PC-3 (cell line): ENCODE data around the gene CNTNAP2. TPM values are rescaled to one million over a fixed set of nuclear protein-coding genes. Genes with fewer than 3 reads are reported as not detected.

Experiments used
- ATAC-seq: fragments of 200-7000 bp; cut with Tn5 transposase; 2 replicates; pipeline ENCODE4 v1.9.1; 2020; ENCODE audit warnings: mild to moderate bottlenecking, moderate library complexity
- BruUV-seq: library from RNA; stranded (reverse); fragments of 400-500 nt; replicated peaks from 2 replicates; lab custom pipeline; 2021; lab: Mats Ljungman, UMichigan
- CTCF ChIA-PET: fragments of 300-600 bp; sonication (Branson Sonifier 250); formaldehyde crosslinking; loops from one replicate; lab custom pipeline; 2022; ENCODE audit warnings: antibody characterized with exemption; lab: Charles Lee
- POLR2A ChIA-PET: fragments of 300-600 bp; sonication (Branson Sonifier 250); formaldehyde crosslinking; loops from one replicate; lab custom pipeline; 2022; ENCODE audit warnings: antibody characterized with exemption; ENCODE audit not compliant: unreplicated experiment; lab: Charles Lee
- DNase-seq: peaks from one replicate; pipeline ENCODE4 v3.0.0-alpha.2; 2015
- H2AFZ ChIP-seq: fragments of 300-600 bp; sonication (generic); 2 replicates; pipeline ENCODE4 v1.6.0; 2016; ENCODE audit warnings: antibody characterized with exemption, low read length
- H3F3A ChIP-seq: fragments of 300-600 bp; sonication (generic); one replicate; pipeline ENCODE4 v1.6.0; 2017; ENCODE audit warnings: antibody characterized with exemption, low read length, control low read depth, mild to moderate bottlenecking; ENCODE audit not compliant: unreplicated experiment
- H3K27ac ChIP-seq: fragments of 300-600 bp; sonication (generic); 2 replicates; pipeline ENCODE4 v1.5.1; 2016; ENCODE audit warnings: mild to moderate bottlenecking, low read length
- H3K27me3 ChIP-seq: fragments of 300-600 bp; sonication (generic); 2 replicates; pipeline ENCODE4 v1.6.1; 2016; ENCODE audit warnings: low read length, mixed read lengths
- H3K36me3 ChIP-seq: fragments of 300-600 bp; sonication (generic); 2 replicates; pipeline ENCODE4 v1.6.1; 2016; ENCODE audit warnings: low read depth, mixed run types, low read length, mixed read lengths
- H3K4me1 ChIP-seq: fragments of 300-600 bp; sonication (generic); 2 replicates; pipeline ENCODE4 v1.5.1; 2016; ENCODE audit warnings: low read length; ENCODE audit not compliant: insufficient read depth
- H3K4me2 ChIP-seq: fragments of 300-600 bp; sonication (generic); 2 replicates; pipeline ENCODE4 v1.6.0; 2016; ENCODE audit warnings: low read length
- H3K4me3 ChIP-seq: fragments of 300-600 bp; sonication (generic); 2 replicates; pipeline ENCODE4 v1.5.1; 2016; ENCODE audit warnings: mild to moderate bottlenecking, low read length, mixed read lengths
- H3K79me2 ChIP-seq: fragments of 300-600 bp; sonication (generic); 2 replicates; pipeline ENCODE4 v1.6.1; 2017; ENCODE audit warnings: low read length, mixed read lengths
- H3K9ac ChIP-seq: fragments of 300-600 bp; sonication (generic); 2 replicates; pipeline ENCODE4 v1.6.0; 2016; ENCODE audit warnings: mild to moderate bottlenecking, low read length
- H3K9me2 ChIP-seq: fragments of 300-600 bp; sonication (generic); replicated peaks from 2 replicates; pipeline ENCODE4 v1.6.1; 2016; ENCODE audit warnings: mixed run types, low read length, mixed read lengths
- H3K9me3 ChIP-seq: fragments of 300-600 bp; sonication (generic); 2 replicates; pipeline ENCODE4 v1.6.1; 2016; ENCODE audit warnings: low read length, mixed read lengths
- H4K20me1 ChIP-seq: fragments of 300-600 bp; sonication (generic); 2 replicates; pipeline ENCODE4 v1.6.1; 2016; ENCODE audit warnings: low read length, mixed read lengths
- EZH2 ChIP-seq: fragments of 300-600 bp; sonication (generic); IDR thresholded peaks from one replicate; pipeline ENCODE4 v1.6.1; 2017; ENCODE audit warnings: antibody characterized with exemption, mild to moderate bottlenecking, low read length; ENCODE audit not compliant: unreplicated experiment
- EZH2phosphoT487 ChIP-seq: fragments of 300-600 bp; sonication (generic); IDR thresholded peaks from 2 replicates; pipeline ENCODE4 v1.6.1; 2018; ENCODE audit warnings: mild to moderate bottlenecking, antibody characterized with exemption, low read length, borderline replicate concordance
- intact Hi-C: fragments of 100-400 bp; cut with micrococcal nuclease; formaldehyde crosslinking; loops from 2 replicates; pipeline ENCODE4 v1.9.0; 2023
- total RNA-seq: library from RNA; depleted of rRNA; stranded (reverse); fragments of >200 nt; gene quantifications from 2 replicates; pipeline ENCODE4 v1.2.3, GENCODE V29; 2014
- TF ChIP-seq, protein P1 (sequence below): fragments of 300-600 bp; sonication (generic); conservative IDR thresholded peaks from 2 replicates; pipeline ENCODE4 v1.5.1; 2017; ENCODE audit warnings: antibody characterized with exemption, low read depth, mild to moderate bottlenecking, low read length

Gene CNTNAP2
- total RNA-seq, 1 experiment from 2014 or later, result 1.5 TPM

- intact Hi-C loops, result no loop called here
- TF ChIP-seq, protein P1, sequence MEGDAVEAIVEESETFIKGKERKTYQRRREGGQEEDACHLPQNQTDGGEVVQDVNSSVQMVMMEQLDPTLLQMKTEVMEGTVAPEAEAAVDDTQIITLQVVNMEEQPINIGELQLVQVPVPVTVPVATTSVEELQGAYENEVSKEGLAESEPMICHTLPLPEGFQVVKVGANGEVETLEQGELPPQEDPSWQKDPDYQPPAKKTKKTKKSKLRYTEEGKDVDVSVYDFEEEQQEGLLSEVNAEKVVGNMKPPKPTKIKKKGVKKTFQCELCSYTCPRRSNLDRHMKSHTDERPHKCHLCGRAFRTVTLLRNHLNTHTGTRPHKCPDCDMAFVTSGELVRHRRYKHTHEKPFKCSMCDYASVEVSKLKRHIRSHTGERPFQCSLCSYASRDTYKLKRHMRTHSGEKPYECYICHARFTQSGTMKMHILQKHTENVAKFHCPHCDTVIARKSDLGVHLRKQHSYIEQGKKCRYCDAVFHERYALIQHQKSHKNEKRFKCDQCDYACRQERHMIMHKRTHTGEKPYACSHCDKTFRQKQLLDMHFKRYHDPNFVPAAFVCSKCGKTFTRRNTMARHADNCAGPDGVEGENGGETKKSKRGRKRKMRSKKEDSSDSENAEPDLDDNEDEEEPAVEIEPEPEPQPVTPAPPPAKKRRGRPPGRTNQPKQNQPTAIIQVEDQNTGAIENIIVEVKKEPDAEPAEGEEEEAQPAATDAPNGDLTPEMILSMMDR, result no peak
- TF ChIP-seq EZH2 (no peak), EZH2phosphoT487 (no peak)
- H3K36me3 ChIP-seq, result no peaks in the 10 kb centered on the region
- no peaks in the 10 kb centered on the region for H3K4me1 ChIP-seq
- no peaks in the 10 kb centered on the region for H3K9me2 ChIP-seq
- no peaks in the 10 kb centered on the region for H3K79me2 ChIP-seq
- no peaks in the 10 kb centered on the region for H3F3A ChIP-seq
- no peak for ATAC-seq
- BruUV-seq, result no TSS peak
- no peaks in the 10 kb centered on the region for H3K27me3 ChIP-seq
- H3K4me3 ChIP-seq, result no peak overlapping the region
- DNase-seq, result no peak
- POLR2A ChIA-PET, result no interaction called here
- no peak overlapping the region for H3K9ac ChIP-seq
- H4K20me1 ChIP-seq, result no peaks in the 10 kb centered on the region
- no peaks in the 10 kb centered on the region for H3K9me3 ChIP-seq
- no peak overlapping the region for H2AFZ ChIP-seq
- no peak overlapping the region for H3K4me2 ChIP-seq
- H3K27ac ChIP-seq, result no peak overlapping the region
- CTCF ChIA-PET, result no interaction called here
Measured at GRCh38 chr7:147081117-147081516, 964.5 kb downstream of the CNTNAP2 start.

DNA sequence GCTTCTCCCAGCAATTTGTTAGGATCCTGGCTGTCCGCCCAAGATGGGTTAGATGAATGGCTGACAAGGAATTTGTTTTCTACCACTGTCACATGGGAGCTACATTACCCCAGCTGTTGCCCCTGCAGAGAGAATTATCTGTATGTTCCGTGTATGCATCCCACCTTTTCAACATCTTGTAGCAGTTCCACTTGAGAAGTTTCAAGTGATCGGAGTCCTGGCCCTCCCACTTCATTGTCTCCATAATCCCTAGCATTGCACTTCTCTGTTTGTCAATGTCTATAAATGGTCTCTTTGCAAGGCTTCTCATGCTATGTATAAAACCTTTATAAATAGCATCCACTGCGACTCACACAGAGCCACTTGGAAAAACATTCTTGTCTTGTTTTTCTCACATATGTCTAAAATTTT, 972.5 kb downstream of the CNTNAP2 start:
- no peak overlapping the region for H3K27ac ChIP-seq
- CTCF ChIA-PET, result no interaction called here
- no peaks in the 10 kb centered on the region for H3K36me3 ChIP-seq
- no peaks in the 10 kb centered on the region for H3F3A ChIP-seq
- POLR2A ChIA-PET, result no interaction called here
- no peaks in the 10 kb centered on the region for H4K20me1 ChIP-seq
- no peak for TF ChIP-seq EZH2
- TF ChIP-seq, protein P1, result no peak
- TF ChIP-seq EZH2phosphoT487, result no peak
- H3K9me3 ChIP-seq, result no peaks in the 10 kb centered on the region
- no peak overlapping the region for H3K4me3 ChIP-seq
- H3K79me2 ChIP-seq, result no peaks in the 10 kb centered on the region
- ATAC-seq (no peak), DNase-seq (no peak)
- intact Hi-C loops, result no loop called here
- H3K27me3 ChIP-seq, result no peaks in the 10 kb centered on the region
- H3K9ac ChIP-seq, result no peak overlapping the region
- H3K4me1 ChIP-seq, result no peaks in the 10 kb centered on the region
- H2AFZ ChIP-seq, result no peak overlapping the region
- H3K9me2 ChIP-seq, result no peaks in the 10 kb centered on the region
- no TSS peak for BruUV-seq
- no peak overlapping the region for H3K4me2 ChIP-seq

- intact Hi-C loops, result no loop called here
- Histone ChIP-seq H2AFZ (no peak overlapping the region), H3K9me2 (no peaks in the 10 kb centered on the region), H3K79me2 (no peaks in the 10 kb centered on the region), H3K4me1 (no peaks in the 10 kb centered on the region), H3F3A (no peaks in the 10 kb centered on the region), H4K20me1 (no peaks in the 10 kb centered on the region), H3K27ac (no peak overlapping the region), H3K4me2 (no peak overlapping the region), H3K36me3 (no peaks in the 10 kb centered on the region), H3K9ac (no peak overlapping the region), H3K4me3 (no peak overlapping the region), H3K27me3 (no peaks in the 10 kb centered on the region), H3K9me3 (no peaks in the 10 kb centered on the region)
- TF ChIP-seq EZH2phosphoT487 (no peak), EZH2 (no peak)
- DNase-seq, result no peak
- ATAC-seq, result no peak
- CTCF ChIA-PET, result no interaction called here
- no TSS peak for BruUV-seq
- POLR2A ChIA-PET, result no interaction called here
Measured at GRCh38 chr7:147089608-147090007, 973.0 kb downstream of the CNTNAP2 start.
